Pancreas (tissue), 10 donors: ENCODE measurements around the gene JAKMIP1. TPM values are rescaled to one million over a fixed set of nuclear protein-coding genes. Genes with fewer than 3 reads are reported as not detected.
A peak's percentile ranks its signal among the peaks of the same experiment; 100 is the strongest.

ENCODE experiments used
- ATAC-seq, 4 donors: fragments of 200-7000 bp; cut with Tn5 transposase; one replicate each; pipeline versions ENCODE4 v1.8.0 to v1.9.1; 2020; ENCODE audit warnings: mild to moderate bottlenecking in 4 of 4, moderate library complexity in 4 of 4
- DNase-seq, 6 donors: peaks; one replicate each; pipeline ENCODE4 v3.0.0-alpha.2; 2020
- FAIRE-seq: peaks from 2 replicates; lab custom pipeline; 2012; peaks lifted over from hg19 to GRCh38; lab: Jason Lieb, UNC
- H3K27ac ChIP-seq, 4 donors: fragments of 200-600 bp; sonication (generic); 1 replicate in 3 of 4; 2 replicates in 1 of 4; pipeline versions ENCODE4 v1.5.0 to v1.8.0; 2020
- H3K27me3 ChIP-seq, 4 donors: fragments of 200-600 bp; one replicate each; pipeline ENCODE4 v1.8.0; 2021
- H3K36me3 ChIP-seq, 3 donors: fragments of 200-600 bp; sonication (generic) in 1 of 3; one replicate each; pipeline versions ENCODE4 v1.5.0 to v1.8.0; 2020 to 2021
- H3K4me1 ChIP-seq, 3 donors: fragments of 200-600 bp; one replicate each; pipeline ENCODE4 v1.8.0; 2021
- H3K4me3 ChIP-seq, 4 donors: fragments of 200-600 bp; sonication (generic) in 2 of 4; one replicate each; pipeline versions ENCODE4 v1.5.0 to v1.8.0; 2020 to 2021
- H3K9me3 ChIP-seq, 4 donors: fragments of 200-600 bp; one replicate each; pipeline ENCODE4 v1.8.0; 2021
- WGBS, 2 donors: extraction: QIAGEN DNeasy Blood & Tissue Kit; methylation state at CpG; one replicate each; pipeline ENCODE4 v1.1.7; 2013; 5-methylcytosine and 5-hydroxymethylcytosine counted together
- intact Hi-C, 3 donors: fragments of 100-400 bp; cut with DNase I; formaldehyde crosslinking; loops; one replicate each; pipeline versions ENCODE4 v1.11.1 to v1.14.2; 2022
- polyA plus RNA-seq, 2 donors: library from polyadenylated mRNA; stranded (reverse); fragments of 200-250 nt; gene quantifications; one replicate each; pipeline ENCODE4 v1.2.3, GENCODE V29; 2013
- total RNA-seq, 6 donors: library from RNA; stranded (reverse); fragmentation: NEBNext Ultra II Directional in 4 of 6; extraction: Animal tissue kit (Norgen Biotek cat#: 25700) in 4 of 6; gene quantifications; one replicate each; pipeline versions ENCODE4 v1.2.1 to v1.2.4, GENCODE V29; 2021 to 2023
- TF ChIP-seq, protein P1 (sequence below), 4 donors: fragments of 200-600 bp; sonication (generic) in 3 of 4; IDR thresholded peaks; one replicate each; pipeline versions ENCODE4 v1.5.0 to v1.8.0; 2021; ENCODE audit warnings: antibody characterized with exemption in 4 of 4
- donor health status: healthy with polysubstance abuse.
- donor health status: DM: no; HTN: no; CAD: no; lungs with moderate emphysema.
- donor health status: DM: no; HTN: no; CAD: no.
- donor health status: control.
- donor health status: control.
- donor health status: Bipolar disorder and iron deficiency.
- donor health status: DM: yes; HTN: yes; CAD: no.
- donor health status: DM: no; HTN: no; CAD: no.
- donor health status: DM: no; HTN: no; CAD: no.
- donor health status: DM: yes; HTN: yes; CAD: no.

The JAKMIP1 gene
- total and polyA plus RNA-seq, 8 donors: 0.16 to 4.3 (median 0.59) TPM

GRCh38 chr4:6076391-6076790, 124.0 kb downstream of the JAKMIP1 start:
- DNase-seq: no peak

GRCh38 chr4:6074758-6075157, 125.6 kb downstream of the JAKMIP1 start:
- no peaks in the 10 kb centered on the region for H3K4me1 ChIP-seq
- FAIRE-seq (no peak), ATAC-seq (no peak), DNase-seq (no peak)
- H3K4me3 ChIP-seq: no peak overlapping the region
- 62 to 81% methylated on average over 6 of the region's 6 CpGs for WGBS, 2 donors
- intact Hi-C loops: no loop called here
- H3K9me3 ChIP-seq: no peaks in the 10 kb centered on the region
- H3K27me3 ChIP-seq: no peaks in the 10 kb centered on the region
- TF ChIP-seq, protein P1, sequence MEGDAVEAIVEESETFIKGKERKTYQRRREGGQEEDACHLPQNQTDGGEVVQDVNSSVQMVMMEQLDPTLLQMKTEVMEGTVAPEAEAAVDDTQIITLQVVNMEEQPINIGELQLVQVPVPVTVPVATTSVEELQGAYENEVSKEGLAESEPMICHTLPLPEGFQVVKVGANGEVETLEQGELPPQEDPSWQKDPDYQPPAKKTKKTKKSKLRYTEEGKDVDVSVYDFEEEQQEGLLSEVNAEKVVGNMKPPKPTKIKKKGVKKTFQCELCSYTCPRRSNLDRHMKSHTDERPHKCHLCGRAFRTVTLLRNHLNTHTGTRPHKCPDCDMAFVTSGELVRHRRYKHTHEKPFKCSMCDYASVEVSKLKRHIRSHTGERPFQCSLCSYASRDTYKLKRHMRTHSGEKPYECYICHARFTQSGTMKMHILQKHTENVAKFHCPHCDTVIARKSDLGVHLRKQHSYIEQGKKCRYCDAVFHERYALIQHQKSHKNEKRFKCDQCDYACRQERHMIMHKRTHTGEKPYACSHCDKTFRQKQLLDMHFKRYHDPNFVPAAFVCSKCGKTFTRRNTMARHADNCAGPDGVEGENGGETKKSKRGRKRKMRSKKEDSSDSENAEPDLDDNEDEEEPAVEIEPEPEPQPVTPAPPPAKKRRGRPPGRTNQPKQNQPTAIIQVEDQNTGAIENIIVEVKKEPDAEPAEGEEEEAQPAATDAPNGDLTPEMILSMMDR (IDR thresholded peaks at IDR 0.05): no peak
- no peaks in the 10 kb centered on the region for H3K36me3 ChIP-seq
- H3K27ac ChIP-seq: no peak overlapping the region

More at GRCh38 chr4:6076391-6076790, 124.0 kb downstream of the JAKMIP1 start:
- Histone ChIP-seq H3K27me3 (no peaks in the 10 kb centered on the region), H3K36me3 (no peaks in the 10 kb centered on the region), H3K27ac (no peak overlapping the region), H3K4me3 (no peak overlapping the region), H3K4me1 (no peaks in the 10 kb centered on the region), H3K9me3 (no peaks in the 10 kb centered on the region)
- 35 to 60% methylated on average over 1 of the region's 1 CpG for WGBS, 2 donors
- no peak for FAIRE-seq
- TF ChIP-seq, protein P1 (IDR thresholded peaks at IDR 0.05): no peak
- no peak for ATAC-seq
- intact Hi-C loops: no loop called here

DNA sequence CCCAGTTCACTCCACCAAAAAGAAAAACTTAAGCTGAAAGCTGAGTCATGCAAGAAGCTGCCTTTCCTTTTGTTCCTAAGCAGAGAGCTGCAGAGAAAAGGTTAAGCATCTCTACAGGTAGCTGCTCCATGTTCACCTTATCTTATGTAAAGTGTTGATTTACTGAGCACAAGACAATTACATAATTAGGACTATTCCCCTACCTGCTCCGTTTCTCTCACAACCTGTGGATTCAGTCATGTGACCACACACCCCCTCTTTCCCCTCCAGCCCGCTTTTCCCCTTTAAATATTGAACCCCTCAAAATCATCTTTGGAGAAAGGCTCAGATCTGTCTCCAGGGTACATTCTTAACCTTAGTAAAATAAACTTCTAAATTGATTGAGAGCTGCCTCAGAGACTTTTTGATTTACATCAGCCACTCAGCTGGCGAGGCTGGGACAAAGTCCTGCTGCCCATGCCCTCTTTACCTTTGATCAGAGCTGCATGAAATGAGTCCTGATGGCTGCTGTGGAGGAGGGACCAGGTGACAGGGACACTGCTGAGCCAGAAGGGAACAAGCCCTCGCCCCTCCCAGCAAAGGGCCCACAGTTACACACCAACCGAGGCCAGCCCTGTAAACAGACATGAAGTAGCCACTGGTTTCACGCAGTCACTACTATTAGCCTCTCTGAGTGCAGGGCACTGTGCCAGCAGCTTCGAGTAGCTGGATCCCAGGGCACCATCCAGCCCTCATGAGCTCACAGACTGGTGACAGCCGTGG, 128.2 kb downstream of the JAKMIP1 start:
- H3K27me3 ChIP-seq: no peaks in the 10 kb centered on the region
- H3K9me3 ChIP-seq: no peaks in the 10 kb centered on the region
- TF ChIP-seq, protein P1 (IDR thresholded peaks at IDR 0.05): no peak
- H3K27ac ChIP-seq: no peak overlapping the region
- no peaks in the 10 kb centered on the region for H3K36me3 ChIP-seq
- peak in 4 of 6 donors; percentile 14 to 66 (median 28) for DNase-seq
- H3K4me3 ChIP-seq: no peak overlapping the region
- intact Hi-C loops: no loop called here
- FAIRE-seq: no peak
- WGBS, 2 donors: 21 to 23% methylated on average over 8 of the region's 8 CpGs
- peak in 3 of 4 donors; percentile 56 to 88 (median 81) for ATAC-seq
- H3K4me1 ChIP-seq: no peaks in the 10 kb centered on the region

DNA sequence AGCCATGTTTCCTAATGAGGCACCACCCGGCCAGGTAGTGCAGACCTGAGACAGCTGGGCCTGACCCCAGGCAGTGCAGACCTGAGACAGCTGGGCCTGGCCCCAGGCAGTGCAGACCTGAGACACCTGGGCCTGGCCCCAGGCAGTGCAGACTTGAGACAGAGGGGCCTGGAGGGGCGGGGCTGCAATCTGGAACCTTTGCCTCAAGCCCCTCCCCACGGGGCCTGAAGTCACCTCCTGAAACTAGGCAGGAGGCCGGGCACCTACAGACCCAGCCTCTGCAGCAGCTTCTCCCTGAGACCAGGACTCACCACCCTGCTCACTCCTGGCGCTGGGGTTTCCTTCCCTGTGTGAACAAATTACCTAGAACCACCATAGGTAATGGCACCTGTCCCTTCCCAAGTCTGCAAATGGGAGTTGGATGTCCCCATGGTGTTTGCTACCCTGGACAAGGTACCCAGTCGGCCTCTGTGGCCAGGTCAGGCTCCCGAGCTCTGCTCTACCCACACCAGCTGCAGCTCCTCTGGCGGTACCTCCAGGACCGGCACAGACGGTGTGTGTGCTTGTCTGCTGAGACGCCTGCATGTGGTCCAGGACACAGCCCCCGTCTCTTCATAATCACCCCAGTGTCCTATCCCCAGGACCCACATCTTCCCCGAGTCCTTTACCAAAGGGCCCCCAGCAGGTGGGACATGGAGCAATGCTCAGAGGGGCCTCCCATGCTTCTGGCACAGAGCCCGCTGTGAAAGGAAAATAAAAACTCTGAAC, 129.0 kb downstream of the JAKMIP1 start:
- ATAC-seq (no peak), DNase-seq (no peak), FAIRE-seq (no peak)
- TF ChIP-seq, protein P1 (IDR thresholded peaks at IDR 0.05): no peak
- Histone ChIP-seq H3K9me3 (no peaks in the 10 kb centered on the region), H3K4me3 (no peak overlapping the region), H3K27me3 (no peaks in the 10 kb centered on the region), H3K36me3 (no peaks in the 10 kb centered on the region), H3K4me1 (no peaks in the 10 kb centered on the region), H3K27ac (no peak overlapping the region)
- 47 to 59% methylated on average over 14 of the region's 14 CpGs for WGBS, 2 donors
- intact Hi-C loops: no loop called here
